ENCODE results near the gene RHOA.

The RHOA gene

GRCh38 chr3:49333916-49334633, 77.7 kb downstream of the RHOA start:
- TF ChIP-seq EP300 (IDR thresholded peaks at IDR 0.05; ENCODE audit: borderline replicate concordance): no peak
- no peak for TF ChIP-seq TCF12 (IDR thresholded peaks at IDR 0.05; ENCODE audit: low read depth)
- TF ChIP-seq TAF1 (IDR thresholded peaks at IDR 0.05; ENCODE audit: low read depth): no peak
- TF ChIP-seq, protein P1, sequence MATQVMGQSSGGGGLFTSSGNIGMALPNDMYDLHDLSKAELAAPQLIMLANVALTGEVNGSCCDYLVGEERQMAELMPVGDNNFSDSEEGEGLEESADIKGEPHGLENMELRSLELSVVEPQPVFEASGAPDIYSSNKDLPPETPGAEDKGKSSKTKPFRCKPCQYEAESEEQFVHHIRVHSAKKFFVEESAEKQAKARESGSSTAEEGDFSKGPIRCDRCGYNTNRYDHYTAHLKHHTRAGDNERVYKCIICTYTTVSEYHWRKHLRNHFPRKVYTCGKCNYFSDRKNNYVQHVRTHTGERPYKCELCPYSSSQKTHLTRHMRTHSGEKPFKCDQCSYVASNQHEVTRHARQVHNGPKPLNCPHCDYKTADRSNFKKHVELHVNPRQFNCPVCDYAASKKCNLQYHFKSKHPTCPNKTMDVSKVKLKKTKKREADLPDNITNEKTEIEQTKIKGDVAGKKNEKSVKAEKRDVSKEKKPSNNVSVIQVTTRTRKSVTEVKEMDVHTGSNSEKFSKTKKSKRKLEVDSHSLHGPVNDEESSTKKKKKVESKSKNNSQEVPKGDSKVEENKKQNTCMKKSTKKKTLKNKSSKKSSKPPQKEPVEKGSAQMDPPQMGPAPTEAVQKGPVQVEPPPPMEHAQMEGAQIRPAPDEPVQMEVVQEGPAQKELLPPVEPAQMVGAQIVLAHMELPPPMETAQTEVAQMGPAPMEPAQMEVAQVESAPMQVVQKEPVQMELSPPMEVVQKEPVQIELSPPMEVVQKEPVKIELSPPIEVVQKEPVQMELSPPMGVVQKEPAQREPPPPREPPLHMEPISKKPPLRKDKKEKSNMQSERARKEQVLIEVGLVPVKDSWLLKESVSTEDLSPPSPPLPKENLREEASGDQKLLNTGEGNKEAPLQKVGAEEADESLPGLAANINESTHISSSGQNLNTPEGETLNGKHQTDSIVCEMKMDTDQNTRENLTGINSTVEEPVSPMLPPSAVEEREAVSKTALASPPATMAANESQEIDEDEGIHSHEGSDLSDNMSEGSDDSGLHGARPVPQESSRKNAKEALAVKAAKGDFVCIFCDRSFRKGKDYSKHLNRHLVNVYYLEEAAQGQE (IDR thresholded peaks at IDR 0.05; ENCODE audit: low read depth): no peak
- no peak for TF ChIP-seq EGR1 (IDR thresholded peaks at IDR 0.05)
- no peak for TF ChIP-seq TEAD4 (IDR thresholded peaks at IDR 0.05)
- no peak for TF ChIP-seq USF1 (IDR thresholded peaks at IDR 0.05)
- TF ChIP-seq ZBTB7A (IDR thresholded peaks at IDR 0.05; ENCODE audit: low read depth): no peak
- TF ChIP-seq CREB1 (IDR thresholded peaks at IDR 0.05; ENCODE audit: low read depth): no peak
- no peak for TF ChIP-seq MAX (IDR thresholded peaks at IDR 0.05)
- TF ChIP-seq YY1 (IDR thresholded peaks at IDR 0.05; ENCODE audit: low read depth): no peak
- TF ChIP-seq FOXM1 (IDR thresholded peaks at IDR 0.05; ENCODE audit: borderline replicate concordance, low read depth): no peak
- TF ChIP-seq RAD21 (IDR thresholded peaks at IDR 0.05; ENCODE audit: low read depth): no peak
- TF ChIP-seq NFIC (IDR thresholded peaks at IDR 0.05): no peak
- no peak for TF ChIP-seq CEBPB (IDR thresholded peaks at IDR 0.05)

DNA sequence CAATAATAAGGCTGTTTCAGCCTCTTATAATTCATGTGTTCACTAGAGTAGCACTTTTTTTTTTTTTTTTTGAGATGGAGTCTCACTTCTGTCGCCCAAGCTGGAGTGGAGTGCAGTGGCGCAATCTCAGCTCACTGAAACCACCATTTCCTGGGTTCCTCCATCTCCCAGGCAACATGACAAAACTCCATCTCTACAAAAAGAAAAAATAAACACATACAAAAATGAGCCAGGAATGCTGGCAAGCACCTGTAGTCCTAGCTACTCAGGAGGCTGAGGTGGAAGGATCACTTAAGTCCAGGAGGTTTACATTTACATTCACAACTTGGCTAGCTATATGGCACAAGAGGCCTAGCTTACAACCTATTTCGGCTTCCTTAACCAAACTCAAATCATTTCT, 78.7 kb downstream of the RHOA start:
- TF ChIP-seq YY1 (IDR thresholded peaks at IDR 0.05; ENCODE audit: low read depth) (no peak), EP300 (IDR thresholded peaks at IDR 0.05; ENCODE audit: borderline replicate concordance) (no peak), TAF1 (IDR thresholded peaks at IDR 0.05; ENCODE audit: low read depth) (no peak), EGR1 (IDR thresholded peaks at IDR 0.05) (no peak), ZBTB7A (IDR thresholded peaks at IDR 0.05; ENCODE audit: low read depth) (no peak), RAD21 (IDR thresholded peaks at IDR 0.05; ENCODE audit: low read depth) (no peak), TEAD4 (IDR thresholded peaks at IDR 0.05) (no peak), USF1 (IDR thresholded peaks at IDR 0.05) (no peak), NFIC (IDR thresholded peaks at IDR 0.05) (no peak), CREB1 (IDR thresholded peaks at IDR 0.05; ENCODE audit: low read depth) (no peak)

- TF ChIP-seq TCF12 (IDR thresholded peaks at IDR 0.05; ENCODE audit: low read depth) (no peak), TEAD4 (IDR thresholded peaks at IDR 0.05) (no peak), CREB1 (IDR thresholded peaks at IDR 0.05; ENCODE audit: low read depth) (no peak), CEBPB (IDR thresholded peaks at IDR 0.05) (no peak), USF1 (IDR thresholded peaks at IDR 0.05) (no peak), RAD21 (IDR thresholded peaks at IDR 0.05; ENCODE audit: low read depth) (no peak), NFIC (IDR thresholded peaks at IDR 0.05) (no peak), YY1 (IDR thresholded peaks at IDR 0.05; ENCODE audit: low read depth) (no peak), MAX (IDR thresholded peaks at IDR 0.05) (no peak), EGR1 (IDR thresholded peaks at IDR 0.05) (no peak), EP300 (IDR thresholded peaks at IDR 0.05; ENCODE audit: borderline replicate concordance) (no peak), FOXM1 (IDR thresholded peaks at IDR 0.05; ENCODE audit: borderline replicate concordance, low read depth) (no peak)
- TF ChIP-seq, protein P1 (IDR thresholded peaks at IDR 0.05; ENCODE audit: low read depth): no peak
These were observed 82.6 kb downstream of the RHOA start for GRCh38 chr3:49329186-49329585.

DNA sequence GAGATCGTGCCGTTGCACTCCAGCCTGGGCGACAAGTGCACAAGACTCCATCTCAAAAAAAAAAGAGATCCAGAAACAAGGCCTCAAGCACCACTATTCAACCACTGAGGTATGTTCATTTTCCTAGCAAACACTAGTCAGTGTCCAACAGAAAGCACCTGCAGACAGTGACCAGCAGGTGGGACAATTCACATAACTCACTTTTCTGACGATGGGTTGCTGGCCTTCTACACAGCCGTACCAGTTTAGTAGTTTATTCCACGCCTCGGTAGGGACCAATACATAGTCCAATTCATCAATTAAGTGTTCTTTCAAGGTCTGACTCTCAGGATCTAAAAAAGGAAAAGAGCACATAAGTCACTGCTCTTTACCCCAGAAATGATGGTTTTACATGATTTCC, 84.3 kb downstream of the RHOA start:
- peak; percentile 14; the same call in 1 of the 2 replicates for TF ChIP-seq RAD21 (IDR thresholded peaks at IDR 0.05; ENCODE audit: low read depth)
- no peak for TF ChIP-seq YY1 (IDR thresholded peaks at IDR 0.05; ENCODE audit: low read depth)

GRCh38 chr3:49324768-49325167, 87.0 kb downstream of the RHOA start:
- TF ChIP-seq EGR1 (IDR thresholded peaks at IDR 0.05) (no peak), YY1 (IDR thresholded peaks at IDR 0.05; ENCODE audit: low read depth) (no peak), FOXM1 (IDR thresholded peaks at IDR 0.05; ENCODE audit: borderline replicate concordance, low read depth) (no peak), NFIC (IDR thresholded peaks at IDR 0.05) (no peak), USF1 (IDR thresholded peaks at IDR 0.05) (no peak), CREB1 (IDR thresholded peaks at IDR 0.05; ENCODE audit: low read depth) (no peak)
- TF ChIP-seq, protein P1 (IDR thresholded peaks at IDR 0.05; ENCODE audit: low read depth): no peak
